Fibroblast of lung (primary cell): ENCODE data around the gene PIM3. TPM values are rescaled to one million over a fixed set of nuclear protein-coding genes. Genes with fewer than 3 reads are reported as not detected.

Experiments used
- DNase-seq, 2 donors: peaks; one replicate each; pipeline versions ENCODE4 v3.0.0 to v3.0.0-alpha.2; 2010; ENCODE audit warnings: low read depth in 2 of 2
- H2AFZ ChIP-seq: 2 replicates; pipeline ENCODE4 v1.5.1; 2012; ENCODE audit warnings: low read length, control low read depth, inconsistent platforms
- H3K27ac ChIP-seq: 2 replicates; pipeline ENCODE4 v1.5.1; 2011; ENCODE audit warnings: low read length, control low read depth; ENCODE audit not compliant: insufficient read depth
- H3K27me3 ChIP-seq: 2 replicates; pipeline ENCODE4 v1.5.1; 2011; ENCODE audit warnings: mild to moderate bottlenecking, low read length; ENCODE audit not compliant: control insufficient read depth, insufficient read depth
- H3K36me3 ChIP-seq: 2 replicates; pipeline ENCODE4 v1.5.1; 2011; ENCODE audit warnings: low read length; ENCODE audit not compliant: control insufficient read depth, insufficient read depth
- H3K4me1 ChIP-seq: 2 replicates; pipeline ENCODE4 v1.5.1; 2011; ENCODE audit warnings: low read length; ENCODE audit not compliant: control insufficient read depth, insufficient read depth; ENCODE audit errors: extremely low read depth
- H3K4me2 ChIP-seq: 2 replicates; pipeline ENCODE4 v1.5.1; 2011; ENCODE audit warnings: low read length, control low read depth; ENCODE audit not compliant: insufficient read depth; ENCODE audit errors: extremely low read depth
- H3K4me3 ChIP-seq, 4 experiments: fragments of 200-600 bp in 1 of 4; sonication (generic) in 1 of 4; replicated peaks in 1 of 4; 2 replicates each; pipeline ENCODE4 v1.5.1; 2011 to 2016; ENCODE audit warnings: low read length in 4 of 4, low read depth in 3 of 4, mild to moderate bottlenecking in 3 of 4, control low read depth in 2 of 4, inconsistent platforms in 1 of 4, mixed read lengths in 1 of 4; ENCODE audit not compliant: insufficient read depth in 1 of 4; ENCODE audit errors: control extremely low read depth in 1 of 4
- H3K79me2 ChIP-seq: 2 replicates; pipeline ENCODE4 v1.5.1; 2012; ENCODE audit warnings: mild to moderate bottlenecking, low read length, inconsistent platforms; ENCODE audit not compliant: control insufficient read depth, insufficient read depth
- H3K9ac ChIP-seq: 2 replicates; pipeline ENCODE4 v1.5.1; 2011; ENCODE audit warnings: mild to moderate bottlenecking, low read length, control low read depth; ENCODE audit not compliant: insufficient read depth
- H3K9me3 ChIP-seq: 2 replicates; pipeline ENCODE4 v1.5.1; 2012; ENCODE audit warnings: low read depth, low read length; ENCODE audit not compliant: control insufficient read depth, insufficient read depth
- H4K20me1 ChIP-seq: 2 replicates; pipeline ENCODE4 v1.5.1; 2011; ENCODE audit warnings: low read length; ENCODE audit not compliant: control insufficient read depth, insufficient read depth; ENCODE audit errors: extremely low read depth
- EZH2 ChIP-seq: IDR thresholded peaks from 2 replicates; pipeline ENCODE4 v1.5.1; 2012; ENCODE audit warnings: low read length, control low read depth, mild to moderate bottlenecking; ENCODE audit errors: missing control alignments
- polyA plus RNA-seq, 2 donors: library from polyadenylated mRNA; depleted of rRNA in 1 of 2; stranded (reverse) in 1 of 2; unstranded in 1 of 2; fragments of >200 nt; gene quantifications; 2 replicates each; pipeline ENCODE4 v1.2.1, GENCODE V29; 2011 to 2012; ENCODE audit warnings: missing spikeins in 1 of 2
- total RNA-seq: library from RNA; depleted of rRNA; stranded (reverse); fragments of >200 nt; gene quantifications from 2 replicates; pipeline ENCODE4 v1.2.1, GENCODE V29; 2014
- TF ChIP-seq, protein P1 (sequence below), 2 donors: IDR thresholded peaks in 1 of 2; conservative IDR thresholded peaks in 1 of 2; 1 replicate in 1 of 2; 2 replicates in 1 of 2; pipeline ENCODE4 v1.5.1; 2011 to 2012; ENCODE audit warnings: low read length in 2 of 2, control low read depth in 1 of 2, inconsistent platforms in 1 of 2, low read depth in 1 of 2, mild to moderate bottlenecking in 1 of 2

PIM3 gene
- total and polyA plus RNA-seq, 2 donors (not counting 1 experiment from before 2014, with no cell fraction given): 6.8 to 47.7 TPM

DNA sequence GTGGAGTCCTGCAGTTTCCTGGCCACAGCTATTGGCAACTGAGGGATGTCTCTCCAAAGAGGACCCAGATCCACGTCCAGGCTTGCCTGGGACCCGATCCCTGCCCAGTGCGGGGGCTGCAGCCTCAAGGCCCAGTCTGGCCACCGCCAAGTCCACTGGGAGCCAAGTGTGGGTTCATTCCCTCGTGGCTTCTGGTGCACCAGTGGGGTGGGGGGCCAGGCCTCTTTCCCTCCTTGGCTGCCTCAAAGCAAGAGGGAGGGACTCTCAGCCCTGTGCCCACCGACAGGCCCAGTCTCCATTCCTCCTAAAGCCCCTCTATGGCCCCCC is 13.3 kb upstream of the PIM3 start:
- H3K4me3 ChIP-seq: no peak overlapping the region
- H2AFZ ChIP-seq: no peak overlapping the region
- TF ChIP-seq EZH2: no peak
- TF ChIP-seq, protein P1, sequence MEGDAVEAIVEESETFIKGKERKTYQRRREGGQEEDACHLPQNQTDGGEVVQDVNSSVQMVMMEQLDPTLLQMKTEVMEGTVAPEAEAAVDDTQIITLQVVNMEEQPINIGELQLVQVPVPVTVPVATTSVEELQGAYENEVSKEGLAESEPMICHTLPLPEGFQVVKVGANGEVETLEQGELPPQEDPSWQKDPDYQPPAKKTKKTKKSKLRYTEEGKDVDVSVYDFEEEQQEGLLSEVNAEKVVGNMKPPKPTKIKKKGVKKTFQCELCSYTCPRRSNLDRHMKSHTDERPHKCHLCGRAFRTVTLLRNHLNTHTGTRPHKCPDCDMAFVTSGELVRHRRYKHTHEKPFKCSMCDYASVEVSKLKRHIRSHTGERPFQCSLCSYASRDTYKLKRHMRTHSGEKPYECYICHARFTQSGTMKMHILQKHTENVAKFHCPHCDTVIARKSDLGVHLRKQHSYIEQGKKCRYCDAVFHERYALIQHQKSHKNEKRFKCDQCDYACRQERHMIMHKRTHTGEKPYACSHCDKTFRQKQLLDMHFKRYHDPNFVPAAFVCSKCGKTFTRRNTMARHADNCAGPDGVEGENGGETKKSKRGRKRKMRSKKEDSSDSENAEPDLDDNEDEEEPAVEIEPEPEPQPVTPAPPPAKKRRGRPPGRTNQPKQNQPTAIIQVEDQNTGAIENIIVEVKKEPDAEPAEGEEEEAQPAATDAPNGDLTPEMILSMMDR (conservative IDR thresholded peaks at IDR 0.05 in 1 of 2, IDR thresholded peaks at IDR 0.05 in 1 of 2; ENCODE audit: low read depth in 1 of 2, low read length in 2 of 2): no peak

DNA sequence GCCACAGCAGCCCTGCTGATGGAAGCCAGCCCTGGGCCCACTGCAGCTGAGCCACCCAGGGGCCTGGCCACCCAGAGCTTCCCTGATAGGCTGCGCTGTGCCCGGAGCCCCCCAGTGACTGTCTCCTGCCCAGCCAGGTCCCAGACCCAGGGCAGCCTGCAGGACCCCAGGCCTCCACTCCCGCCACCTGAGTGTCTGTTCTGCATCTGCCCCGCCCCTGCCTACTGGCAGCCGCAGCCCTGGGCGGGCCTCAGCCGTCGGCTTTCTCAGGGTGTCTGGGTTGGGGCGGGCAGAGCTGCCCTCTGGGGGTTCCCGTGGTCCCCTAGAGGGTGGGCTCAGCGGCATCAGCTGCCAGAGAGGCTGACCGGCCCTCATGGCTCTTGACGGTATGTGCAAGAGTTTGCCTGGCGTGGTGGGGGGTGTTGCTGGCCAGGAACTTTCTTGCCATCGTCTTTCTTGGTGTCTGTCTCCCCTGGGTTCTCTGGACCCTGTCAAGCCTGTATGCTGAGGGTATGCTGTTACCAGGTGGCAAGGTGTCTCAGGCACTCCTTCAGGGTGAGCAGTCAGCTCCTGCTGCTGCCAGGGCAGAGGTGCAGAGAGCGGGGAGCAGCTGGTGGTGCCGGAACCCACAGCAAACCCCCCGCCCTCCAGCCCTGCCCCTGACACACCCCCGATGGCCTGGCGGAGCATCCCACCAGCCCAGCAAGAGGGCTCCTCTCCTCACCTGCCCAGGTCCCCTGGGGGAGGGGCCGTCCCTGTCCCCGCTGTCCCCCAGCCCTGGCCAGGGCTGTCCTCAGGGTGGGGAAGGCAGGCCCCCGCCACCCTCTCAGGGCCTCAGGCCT is 12.2 kb upstream of the PIM3 start:
- Histone ChIP-seq H3K36me3 (no peaks in the 10 kb centered on the region), H3K4me2 (no peak overlapping the region), H3K27ac (no peak overlapping the region), H3K9ac (no peak overlapping the region), H3K9me3 (no peaks in the 10 kb centered on the region), H3K4me3 (no peak overlapping the region), H3K79me2 (no peaks in the 10 kb centered on the region), H4K20me1 (no peaks in the 10 kb centered on the region), H2AFZ (no peak overlapping the region), H3K4me1 (peaks cover 14% of the 10 kb centered on the region), H3K27me3 (no peaks in the 10 kb centered on the region)
- no peak for TF ChIP-seq EZH2
- TF ChIP-seq, protein P1 (conservative IDR thresholded peaks at IDR 0.05 in 1 of 2, IDR thresholded peaks at IDR 0.05 in 1 of 2; ENCODE audit: low read depth in 1 of 2, low read length in 2 of 2): no peak
- DNase-seq: no peak

More for the DNA sequence above, 13.3 kb upstream of the PIM3 start:
- Histone ChIP-seq H3K4me2 (no peak overlapping the region), H4K20me1 (no peaks in the 10 kb centered on the region), H3K4me1 (peaks cover 8% of the 10 kb centered on the region), H3K36me3 (no peaks in the 10 kb centered on the region), H3K79me2 (no peaks in the 10 kb centered on the region), H3K27ac (no peak overlapping the region), H3K9me3 (no peaks in the 10 kb centered on the region), H3K27me3 (no peaks in the 10 kb centered on the region), H3K9ac (no peak overlapping the region)
- no peak for DNase-seq

DNA sequence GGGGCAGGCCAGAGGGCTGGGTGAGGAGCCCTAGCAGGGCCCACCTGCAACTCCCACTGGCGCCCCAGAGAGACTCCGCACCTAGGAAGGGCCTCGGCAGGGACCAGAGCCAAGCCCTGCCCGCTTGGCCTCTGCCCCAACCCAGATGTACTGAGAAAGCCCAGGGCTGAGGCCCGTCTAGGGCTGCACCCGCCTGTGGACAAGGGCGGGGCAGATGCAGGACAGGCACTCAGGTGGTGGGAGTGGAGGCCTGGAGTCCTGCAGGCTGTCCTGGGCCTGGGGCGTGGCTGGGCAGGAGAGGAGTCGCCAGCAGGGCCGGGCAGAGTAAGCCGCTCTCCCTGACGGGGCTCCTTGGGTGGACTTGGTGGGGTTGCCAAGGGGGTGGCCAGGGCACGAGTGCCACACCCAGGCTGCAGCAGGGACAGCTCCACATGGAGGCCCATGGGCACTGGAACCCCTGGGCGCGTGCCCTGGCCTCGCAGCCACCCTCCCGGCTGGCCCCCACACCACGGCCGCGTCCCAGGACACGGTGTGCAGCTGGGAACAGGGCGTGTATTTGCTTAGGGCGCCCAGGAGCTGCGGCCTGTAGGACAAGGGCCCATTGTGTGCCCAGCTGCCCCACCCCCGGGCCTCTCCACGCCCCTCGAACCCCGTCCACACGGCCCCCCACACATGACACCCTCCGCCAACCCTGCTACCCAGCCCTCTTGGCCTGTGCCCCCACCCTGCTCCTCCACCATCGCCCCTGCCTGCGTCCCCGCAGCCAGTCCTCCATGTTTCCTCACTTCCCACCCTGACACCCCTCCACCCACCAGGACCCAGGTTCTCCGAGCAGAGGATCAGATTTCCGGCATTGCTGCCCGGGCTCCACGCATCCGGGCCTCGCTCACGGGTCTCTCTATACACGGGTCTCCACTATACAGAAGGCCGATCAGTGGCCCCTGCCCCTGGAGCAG is 11.3 kb upstream of the PIM3 start:
- H2AFZ ChIP-seq: no peak overlapping the region
- no peak overlapping the region for H3K4me3 ChIP-seq
- H3K27ac ChIP-seq: no peak overlapping the region
- no peaks in the 10 kb centered on the region for H3K79me2 ChIP-seq
- no peaks in the 10 kb centered on the region for H3K9me3 ChIP-seq
- TF ChIP-seq EZH2: no peak
- TF ChIP-seq, protein P1 (conservative IDR thresholded peaks at IDR 0.05 in 1 of 2, IDR thresholded peaks at IDR 0.05 in 1 of 2; ENCODE audit: low read depth in 1 of 2, low read length in 2 of 2): no peak
- no peak for DNase-seq
- no peak overlapping the region for H3K9ac ChIP-seq
- no peak overlapping the region for H3K4me2 ChIP-seq
- H3K4me1 ChIP-seq: peaks cover 14% of the 10 kb centered on the region
- H3K27me3 ChIP-seq: no peaks in the 10 kb centered on the region
- H3K36me3 ChIP-seq: no peaks in the 10 kb centered on the region
- H4K20me1 ChIP-seq: no peaks in the 10 kb centered on the region
